ENCODE results near the gene RCSD1. TPM values are rescaled to one million over a fixed set of nuclear protein-coding genes. Genes with fewer than 3 reads are reported as not detected.
"Not testable (repeated sequence)": the region's sequence is repeated elsewhere in the genome, so short reads cannot be mapped to it uniquely, and the experiment has no call there.

RCSD1 gene
- polyA plus RNA-seq, 3 donors = 10.3 to 14.1 (median 13.0) TPM

- DNase-seq = not testable (repeated sequence)
These were observed 112.5 kb downstream of the RCSD1 start for GRCh38 chr1:167742392-167743057.

GRCh38 chr1:167744901-167745300, 114.9 kb downstream of the RCSD1 start:
- no peak for DNase-seq

DNA sequence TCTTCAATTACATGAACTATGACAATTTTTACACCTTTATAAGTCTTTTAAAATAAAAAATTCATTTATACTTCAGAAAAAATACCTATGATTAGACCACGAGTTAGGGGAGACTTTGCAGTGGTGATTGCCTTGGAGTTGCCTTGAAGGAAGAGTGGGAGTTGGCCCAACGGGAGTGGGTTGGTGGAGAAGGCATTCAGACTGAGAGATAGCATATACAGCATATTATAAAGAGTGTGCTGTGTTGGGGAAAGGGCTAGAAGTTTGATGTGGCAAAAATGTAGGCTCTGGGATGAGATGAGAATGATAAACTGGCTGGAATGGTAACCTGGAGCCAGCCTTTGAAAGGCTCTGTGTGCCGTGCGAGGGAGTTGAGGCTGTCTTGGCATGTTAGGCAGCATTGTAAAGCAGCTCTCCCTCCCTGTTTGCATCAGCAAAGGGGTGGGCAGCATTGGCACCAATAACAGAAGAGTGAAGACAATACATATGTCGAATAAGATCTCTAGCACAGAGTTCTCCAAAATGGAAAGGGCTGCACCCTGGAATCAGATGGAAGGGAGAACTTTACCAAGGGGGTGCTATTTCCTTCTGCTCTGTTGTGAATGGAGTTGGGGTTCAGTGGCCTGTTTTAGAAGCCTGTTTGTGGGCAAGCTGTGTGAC, 116.1 kb downstream of the RCSD1 start:
- no peak for DNase-seq

GRCh38 chr1:167746988-167747655, 117.1 kb downstream of the RCSD1 start:
- DNase-seq = no peak

- no peak for DNase-seq
These were observed 118.0 kb downstream of the RCSD1 start for GRCh38 chr1:167747988-167748387.

DNA sequence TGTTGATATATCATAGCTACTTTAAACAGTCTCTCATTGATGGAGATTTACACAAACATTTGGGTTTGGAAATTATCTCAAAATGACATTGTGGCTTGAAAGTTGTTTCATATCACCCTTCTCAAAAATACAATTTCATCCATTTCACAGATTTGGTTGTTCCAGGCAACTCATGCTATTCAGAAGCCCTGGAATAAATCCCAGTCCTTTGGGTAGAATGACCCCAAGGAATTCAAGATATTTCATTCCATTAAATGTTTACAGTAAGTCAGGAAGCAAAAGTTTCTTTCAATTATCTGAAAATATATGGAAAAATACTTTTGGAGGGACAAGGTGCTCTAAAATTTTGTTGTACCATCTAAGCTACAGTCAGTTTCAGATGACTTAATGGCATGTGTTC, 118.9 kb downstream of the RCSD1 start:
- DNase-seq = no peak

DNA sequence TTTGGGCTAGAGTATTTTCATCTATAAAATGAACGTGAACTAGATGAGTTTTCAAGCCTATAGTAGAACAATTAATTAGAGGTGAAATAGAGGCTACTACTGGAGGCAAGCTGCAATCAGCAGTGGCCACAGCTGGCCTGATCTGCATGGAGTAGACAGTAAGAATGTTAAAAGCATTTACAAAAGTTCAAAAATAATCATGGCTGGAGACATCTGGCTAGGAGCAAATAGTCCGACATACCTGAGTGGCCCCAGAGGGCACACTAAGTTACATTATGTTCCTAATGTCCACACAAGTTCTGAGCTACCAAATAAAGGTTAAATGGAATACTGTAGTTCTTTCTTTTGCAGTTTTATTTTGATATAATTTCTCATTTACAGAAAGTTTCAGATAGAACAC, 119.7 kb downstream of the RCSD1 start:
- no peak for DNase-seq

GRCh38 chr1:167750641-167751040, 120.6 kb downstream of the RCSD1 start:
- DNase-seq = no peak

DNA sequence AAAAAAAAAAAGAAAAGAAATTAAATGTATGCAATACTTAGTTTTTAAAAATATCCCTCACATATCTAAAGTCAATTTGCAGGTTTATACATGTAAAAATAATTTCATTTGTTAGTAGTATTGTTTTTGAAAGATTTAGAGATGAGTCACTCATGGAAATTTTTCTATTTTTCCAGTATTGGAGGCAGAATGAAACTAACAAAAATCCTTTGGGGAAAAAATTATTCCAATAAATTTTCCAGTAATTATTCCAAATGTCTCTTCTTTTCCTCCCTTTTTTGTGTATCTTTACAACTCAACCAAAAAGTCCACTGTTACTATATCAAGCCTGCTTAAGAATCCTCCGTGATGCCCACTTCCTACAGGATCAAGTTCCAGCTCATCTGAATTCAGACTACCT, 121.6 kb downstream of the RCSD1 start:
- DNase-seq = no peak

DNA sequence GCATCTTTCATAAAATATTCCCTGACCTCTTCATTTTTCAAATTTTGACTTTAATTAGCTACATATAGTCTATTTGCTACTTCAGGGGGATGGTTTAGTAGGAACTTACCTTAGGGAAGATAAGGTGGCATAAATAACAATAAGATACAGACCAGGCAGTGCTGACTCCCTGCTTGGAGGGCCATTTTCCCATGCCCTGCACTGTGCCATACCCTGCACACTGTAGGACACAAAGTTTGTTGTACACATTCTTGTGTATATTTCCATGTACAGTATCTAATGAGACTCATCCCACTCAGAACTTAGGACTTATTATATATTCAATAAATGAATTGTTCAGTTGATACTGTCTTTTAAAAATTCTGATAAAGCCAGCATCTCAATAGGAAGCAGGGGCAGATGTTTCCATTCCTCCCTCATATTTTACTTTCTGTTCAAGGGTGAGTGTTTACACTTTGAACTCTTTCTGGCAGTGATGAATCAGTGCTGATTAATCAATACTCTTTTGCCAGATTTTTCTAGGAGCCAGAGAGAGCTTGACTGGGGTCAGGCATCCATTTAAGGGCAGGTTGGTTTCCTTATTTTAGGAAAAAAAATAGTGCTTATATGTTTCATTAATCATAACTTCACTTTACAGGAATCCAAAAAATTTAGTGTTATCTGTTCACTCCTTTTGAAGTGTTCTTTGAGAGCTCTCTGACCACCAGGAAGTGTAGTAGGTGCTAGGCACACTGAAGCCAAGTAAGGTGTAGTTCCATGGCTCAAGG, 122.4 kb downstream of the RCSD1 start:
- no peak for DNase-seq

DNA sequence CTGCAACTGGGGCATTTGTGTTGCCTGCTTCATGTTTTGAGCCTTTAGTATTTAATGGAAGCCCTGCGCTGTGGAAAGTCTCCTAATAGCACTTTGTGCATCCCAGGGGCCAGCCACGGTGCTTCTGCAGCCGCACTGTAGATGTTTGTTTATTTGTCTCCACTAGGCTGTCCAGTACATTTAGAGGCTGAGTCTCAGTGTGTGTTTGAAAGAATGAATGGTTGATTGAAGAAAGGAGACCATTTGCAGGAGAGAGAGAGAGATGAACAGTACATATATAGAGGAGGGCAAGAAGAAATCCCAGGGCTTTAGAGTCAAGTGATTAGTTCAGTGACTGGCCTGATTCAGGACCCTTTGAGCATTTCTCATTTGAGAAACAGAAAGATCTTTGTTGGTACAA, 125.6 kb downstream of the RCSD1 start:
- DNase-seq = no peak

Other genes starting within 250 kb of the RCSD1 start
- gene CD247, start 111.7 kb upstream of the RCSD1 start, polyA plus RNA-seq (ENCODE audit: insufficient read length in 3 of 3) = under 1 TPM; 0.31 to 0.83 (median 0.44) TPM
- gene CREG1, start 76.5 kb upstream of the RCSD1 start, polyA plus RNA-seq (ENCODE audit: insufficient read length in 3 of 3) = 100 to 1,000 TPM; 109 to 123 (median 114) TPM
- 100 to 1,000 TPM; 108 to 128 (median 114) TPM for gene MPZL1, start 91.8 kb downstream of the RCSD1 start, polyA plus RNA-seq (ENCODE audit: insufficient read length in 3 of 3)